Spleen (tissue), 3 donors: ENCODE data around the gene ZDHHC3.

Source experiments
- POLR2A ChIP-seq, 3 donors: fragments of 450-650 bp; IDR thresholded peaks; one replicate each; pipeline ENCODE4 v1.5.1; 2017; ENCODE audit warnings: antibody characterized with exemption in 3 of 3, mild to moderate bottlenecking in 1 of 3
- POLR2AphosphoS5 ChIP-seq, 3 donors: sonication (generic); formaldehyde crosslinking; IDR thresholded peaks; one replicate each; pipeline ENCODE4 v1.5.1; 2017; ENCODE audit warnings: antibody characterized with exemption in 3 of 3

GRCh38 chr3:44924457-44925084 lies 51.4 kb downstream of the ZDHHC3 start:
- TF ChIP-seq POLR2AphosphoS5 (IDR thresholded peaks at IDR 0.05) (no peak), POLR2A (IDR thresholded peaks at IDR 0.05) (no peak)
